ENCODE measurements around the gene CEP85L.

GRCh38 chr6:118464620-118465019, 186.8 kb downstream of the CEP85L start:
- TF ChIP-seq CTCF (IDR thresholded peaks at IDR 0.05) (no peak), POLR2AphosphoS5 (IDR thresholded peaks at IDR 0.05) (no peak), EP300 (IDR thresholded peaks at IDR 0.05) (no peak), POLR2A (IDR thresholded peaks at IDR 0.05; ENCODE audit: low read depth) (no peak)
